Kidney (tissue), 14 donors: Measurements from ENCODE around the gene HNRNPA1L2. TPM values are rescaled to one million over a fixed set of nuclear protein-coding genes. Genes with fewer than 3 reads are reported as not detected.
"Not testable (repeated sequence)": the region's sequence is repeated elsewhere in the genome, so short reads cannot be mapped to it uniquely, and the experiment has no call there.

Source experiments
- DNase-seq, 5 donors: peaks; one replicate each; pipeline ENCODE4 v3.0.0-alpha.2; 2013 to 2020
- FAIRE-seq: peaks from 2 replicates; lab custom pipeline; 2012; peaks lifted over from hg19 to GRCh38; lab: Jason Lieb, UNC
- H3K27ac ChIP-seq, 2 donors: one replicate each; pipeline ENCODE4 v1.7.0; 2013; ENCODE audit warnings: low read depth in 2 of 2, low read length in 2 of 2, inconsistent platforms in 1 of 2
- H3K27me3 ChIP-seq: one replicate; pipeline ENCODE4 v1.7.1; 2013; ENCODE audit warnings: low read length, inconsistent platforms; ENCODE audit not compliant: control insufficient read depth, insufficient read depth
- H3K36me3 ChIP-seq, 3 donors: one replicate each; pipeline versions ENCODE4 v1.7.0 to v1.7.1; 2013; ENCODE audit warnings: low read length in 3 of 3, control low read depth in 1 of 3, inconsistent platforms in 1 of 3; ENCODE audit not compliant: insufficient read depth in 3 of 3, control insufficient read depth in 2 of 3
- H3K4me1 ChIP-seq, 3 donors: one replicate each; pipeline versions ENCODE4 v1.7.0 to v1.7.1; 2013; ENCODE audit warnings: low read length in 3 of 3, inconsistent platforms in 1 of 3, low read depth in 1 of 3; ENCODE audit not compliant: control insufficient read depth in 2 of 3, insufficient read depth in 2 of 3
- H3K4me3 ChIP-seq, 3 donors: one replicate each; pipeline versions ENCODE4 v1.7.0 to v1.8.1; 2013; ENCODE audit warnings: low read length in 3 of 3, control low read depth in 1 of 3, inconsistent platforms in 1 of 3
- H3K9ac ChIP-seq, 3 donors: one replicate each; pipeline versions ENCODE4 v1.7.0 to v1.7.1; 2013; ENCODE audit warnings: low read length in 3 of 3, control low read depth in 1 of 3, inconsistent platforms in 1 of 3
- H3K9me3 ChIP-seq, 3 donors: one replicate each; pipeline versions ENCODE4 v1.7.0 to v1.7.1; 2013; ENCODE audit warnings: low read length in 3 of 3, control low read depth in 1 of 3, inconsistent platforms in 1 of 3; ENCODE audit not compliant: control insufficient read depth in 2 of 3, insufficient read depth in 1 of 3
- intact Hi-C: fragments of 100-400 bp; cut with DNase I; formaldehyde crosslinking; loops from one replicate; pipeline ENCODE4 v1.11.1; 2022
- polyA plus RNA-seq: library from polyadenylated mRNA; stranded (reverse); fragments of 350-450 nt; fragmentation: Illumina TruSeq; extraction: RNeasy Lipid Tissue Mini Kit (QIAGEN cat#74804); gene quantifications from one replicate; pipeline ENCODE4 v1.2.3, GENCODE V29; 2014; ENCODE audit warnings: low read depth, low replicate concordance; ENCODE audit not compliant: insufficient read depth
- total RNA-seq: library from RNA; stranded (reverse); fragmentation: NEBNext Ultra II Directional; extraction: Animal tissue kit (Norgen Biotek cat#: 25700); gene quantifications from one replicate; pipeline ENCODE4 v1.2.1, GENCODE V29; 2021
- TF ChIP-seq, protein P1 (sequence below): IDR thresholded peaks from 3 replicates; pipeline ENCODE4 v1.5.1; 2012; ENCODE audit warnings: mild to moderate bottlenecking, moderate library complexity, borderline replicate concordance; ENCODE audit not compliant: insufficient read depth; ENCODE audit errors: extremely low read depth
- donor health status: control.
- donor health status: control.
- donor health status: control.
- donor health status: control.
- donor health status: control.
- donor health status: DM: yes; HTN: yes; CAD: no.
- donor health status: Normal renal cell carcinoma (clear cell type).

The HNRNPA1L2 gene
- total and polyA plus RNA-seq, 2 donors from 2014 or later, result 8.9 to 9.3 TPM

DNA sequence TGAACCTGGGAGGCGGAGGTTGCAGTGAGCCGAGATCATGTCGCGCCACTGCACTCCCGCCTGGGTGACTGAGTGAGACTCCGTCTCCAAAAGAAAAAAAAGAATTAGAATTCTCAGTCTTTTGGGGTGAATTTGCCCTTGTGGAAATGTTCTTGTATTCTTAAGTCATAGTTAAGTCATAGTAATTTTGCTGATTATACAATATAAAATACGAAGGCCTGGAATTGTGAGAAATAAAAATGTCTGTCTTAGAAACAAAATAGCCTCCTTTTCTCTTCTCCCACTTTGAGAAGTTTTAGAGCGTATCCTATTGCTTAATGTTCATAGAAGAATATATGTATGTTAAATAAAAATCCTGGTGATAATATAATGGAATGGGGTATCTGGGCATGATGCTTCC lies 28.5 kb downstream of the HNRNPA1L2 start:
- Histone ChIP-seq H3K27me3 (no peaks in the 10 kb centered on the region), H3K36me3 (peaks cover 0 to 12% (median 7%) of the 10 kb centered on the region in 3 donors), H3K9ac (no peak overlapping the region), H3K27ac (no peak overlapping the region), H3K9me3 (no peaks in the 10 kb centered on the region), H3K4me3 (no peak overlapping the region), H3K4me1 (no peaks in the 10 kb centered on the region)
- intact Hi-C loops, result no loop called here
- TF ChIP-seq, protein P1, sequence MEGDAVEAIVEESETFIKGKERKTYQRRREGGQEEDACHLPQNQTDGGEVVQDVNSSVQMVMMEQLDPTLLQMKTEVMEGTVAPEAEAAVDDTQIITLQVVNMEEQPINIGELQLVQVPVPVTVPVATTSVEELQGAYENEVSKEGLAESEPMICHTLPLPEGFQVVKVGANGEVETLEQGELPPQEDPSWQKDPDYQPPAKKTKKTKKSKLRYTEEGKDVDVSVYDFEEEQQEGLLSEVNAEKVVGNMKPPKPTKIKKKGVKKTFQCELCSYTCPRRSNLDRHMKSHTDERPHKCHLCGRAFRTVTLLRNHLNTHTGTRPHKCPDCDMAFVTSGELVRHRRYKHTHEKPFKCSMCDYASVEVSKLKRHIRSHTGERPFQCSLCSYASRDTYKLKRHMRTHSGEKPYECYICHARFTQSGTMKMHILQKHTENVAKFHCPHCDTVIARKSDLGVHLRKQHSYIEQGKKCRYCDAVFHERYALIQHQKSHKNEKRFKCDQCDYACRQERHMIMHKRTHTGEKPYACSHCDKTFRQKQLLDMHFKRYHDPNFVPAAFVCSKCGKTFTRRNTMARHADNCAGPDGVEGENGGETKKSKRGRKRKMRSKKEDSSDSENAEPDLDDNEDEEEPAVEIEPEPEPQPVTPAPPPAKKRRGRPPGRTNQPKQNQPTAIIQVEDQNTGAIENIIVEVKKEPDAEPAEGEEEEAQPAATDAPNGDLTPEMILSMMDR, result no peak
- DNase-seq, result no peak
- no peak for FAIRE-seq

DNA sequence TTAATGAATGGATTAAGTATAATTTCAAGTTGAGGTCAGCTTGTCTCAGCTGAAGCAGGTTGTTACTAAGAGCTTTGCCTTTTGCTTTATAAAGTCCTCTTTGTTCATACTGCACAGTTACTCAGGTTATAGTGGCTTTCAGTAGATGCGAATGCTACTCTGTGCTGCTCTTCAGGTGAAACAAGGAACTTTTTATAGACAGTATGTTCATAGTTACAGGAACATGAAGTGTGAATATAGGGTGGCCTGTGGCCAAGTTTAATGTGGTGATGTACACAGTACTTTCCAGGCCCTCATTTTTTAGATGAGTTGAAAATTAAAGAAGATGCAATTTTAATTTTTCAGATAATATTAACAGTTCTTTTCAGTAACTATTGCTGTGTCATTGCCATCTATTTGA lies 31.2 kb downstream of the HNRNPA1L2 start:
- DNase-seq (no peak), FAIRE-seq (no peak)
- intact Hi-C loops, result no loop called here
- no peaks in the 10 kb centered on the region for H3K4me1 ChIP-seq
- TF ChIP-seq, protein P1, result no peak
- no peak overlapping the region for H3K4me3 ChIP-seq
- H3K36me3 ChIP-seq, result peaks cover 0 to 15% (median 10%) of the 10 kb centered on the region in 3 donors
- H3K27me3 ChIP-seq, result no peaks in the 10 kb centered on the region
- no peak overlapping the region for H3K27ac ChIP-seq
- H3K9ac ChIP-seq, result no peak overlapping the region
- no peaks in the 10 kb centered on the region for H3K9me3 ChIP-seq

DNA sequence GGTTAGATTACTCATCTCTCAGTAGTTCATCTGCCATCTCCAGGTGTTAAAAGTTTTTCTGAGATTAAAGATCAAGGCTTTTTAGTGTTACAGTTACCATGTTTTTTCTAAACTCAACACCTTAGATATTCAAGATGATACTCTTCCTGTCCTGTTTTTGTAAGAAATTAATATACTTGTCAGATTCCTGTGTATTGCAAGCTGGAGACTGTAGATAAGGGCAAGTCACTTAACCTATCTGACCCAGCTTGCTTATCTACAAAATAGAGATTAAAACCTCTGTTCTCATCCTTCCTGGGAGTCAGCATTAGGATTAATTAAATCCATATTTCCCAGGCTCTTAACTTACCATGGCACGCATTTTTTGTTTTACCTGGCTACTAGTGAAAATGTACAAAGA lies 35.6 kb downstream of the HNRNPA1L2 start:
- Histone ChIP-seq H3K36me3 (peaks cover 0 to 26% (median 19%) of the 10 kb centered on the region in 3 donors), H3K27me3 (no peaks in the 10 kb centered on the region), H3K4me3 (no peak overlapping the region), H3K4me1 (no peaks in the 10 kb centered on the region), H3K27ac (no peak overlapping the region), H3K9me3 (no peaks in the 10 kb centered on the region), H3K9ac (no peak overlapping the region)
- intact Hi-C loops, result no loop called here
- TF ChIP-seq, protein P1, result no peak
- no peak for FAIRE-seq
- DNase-seq, result no peak

DNA sequence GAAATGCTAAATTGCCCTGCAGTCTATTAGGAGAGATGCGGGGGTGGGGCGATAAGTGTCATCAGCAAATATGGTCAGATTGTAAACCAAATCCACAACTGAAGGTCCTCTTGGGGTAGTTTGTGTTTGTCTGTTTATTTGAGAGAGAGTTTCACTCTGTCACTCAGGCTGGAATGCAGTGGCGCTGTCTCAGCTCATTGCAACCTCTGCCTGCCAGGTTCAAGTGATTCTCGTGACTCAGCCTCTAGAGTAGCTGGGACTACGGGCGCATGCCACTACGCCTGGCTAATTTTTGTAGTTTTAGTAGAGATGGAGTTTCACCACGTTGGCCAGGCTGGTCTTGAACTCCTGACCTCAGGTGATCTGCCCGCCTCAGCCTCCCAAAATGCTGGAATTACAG lies 43.6 kb downstream of the HNRNPA1L2 start:
- H3K27ac ChIP-seq, H3K9me3 ChIP-seq, H3K4me3 ChIP-seq, intact Hi-C loops, DNase-seq, FAIRE-seq, H3K27me3 ChIP-seq, H3K9ac ChIP-seq, H3K4me1 ChIP-seq: not testable (repeated sequence)
- peaks cover 0 to 18% (median 7%) of the 10 kb centered on the region in 3 donors for H3K36me3 ChIP-seq
